Thoracic aorta (tissue), 2 donors: ENCODE results near the gene ZFAND2A. TPM values are rescaled to one million over a fixed set of nuclear protein-coding genes. Genes with fewer than 3 reads are reported as not detected.
A peak's percentile ranks its signal among the peaks of the same experiment; 100 is the strongest.

Experiments
- ATAC-seq: fragments of 150-250 bp; one replicate; pipeline ENCODE4 v1.8.0; 2017; ENCODE audit warnings: low read depth; ENCODE audit not compliant: insufficient number of reproducible peaks, low FRiP score
- DNase-seq: peaks from one replicate; pipeline ENCODE4 v3.0.0-alpha.2; 2020; ENCODE audit warnings: low spot score
- H3K27ac ChIP-seq, 2 donors: fragments of 200-600 bp; sonication (generic); 1 replicate in 1 of 2; 2 replicates in 1 of 2; pipeline ENCODE4 v1.5.1; 2016; ENCODE audit warnings: mild to moderate bottlenecking in 2 of 2, moderate library complexity in 2 of 2
- H3K27me3 ChIP-seq: fragments of 200-600 bp; sonication (generic); replicated peaks from 2 replicates; pipeline ENCODE4 v1.6.0; 2016; ENCODE audit warnings: mild to moderate bottlenecking; ENCODE audit not compliant: insufficient read depth
- H3K36me3 ChIP-seq: fragments of 200-600 bp; sonication (generic); one replicate; pipeline ENCODE4 v1.5.1; 2016
- H3K4me1 ChIP-seq, 2 donors: fragments of 200-600 bp; sonication (generic); 1 replicate in 1 of 2; 2 replicates in 1 of 2; pipeline versions ENCODE4 v1.5.1 to v1.6.0; 2016; ENCODE audit warnings: low read depth in 2 of 2, mild to moderate bottlenecking in 1 of 2; ENCODE audit not compliant: control insufficient read depth in 1 of 2
- H3K4me3 ChIP-seq: fragments of 200-600 bp; sonication (generic); 2 replicates; pipeline ENCODE4 v1.5.1; 2016; ENCODE audit warnings: mild to moderate bottlenecking
- H3K9me3 ChIP-seq: fragments of 200-600 bp; sonication (generic); 2 replicates; pipeline ENCODE4 v1.5.1; 2016
- CTCF ChIP-seq: fragments of 200-600 bp; sonication (generic); IDR thresholded peaks from one replicate; pipeline ENCODE4 v1.5.1; 2019; ENCODE audit warnings: antibody characterized with exemption
- total RNA-seq, 2 donors: library from RNA; depleted of rRNA; stranded (reverse); fragments of >200 nt; gene quantifications; one replicate each; pipeline versions ENCODE4 v1.1.0 to v1.2.3, GENCODE V29; 2016

Gene ZFAND2A
- total RNA-seq, 2 donors from 2014 or later, result 19.3 to 23.2 TPM

- Histone ChIP-seq H3K4me1 (peaks cover 10 to 14% of the 10 kb centered on the region in 2 donors), H3K27me3 (no peaks in the 10 kb centered on the region), H3K9me3 (no peaks in the 10 kb centered on the region), H3K4me3 (peak overlapping the region; percentile 74), H3K27ac (peak overlapping the region; percentile 71 to 95), H3K36me3 (no peaks in the 10 kb centered on the region)
- DNase-seq, result no peak
- TF ChIP-seq CTCF, result no peak
- ATAC-seq, result no peak
Measured at GRCh38 chr7:1124164-1124563, 35.8 kb downstream of the ZFAND2A start.

GRCh38 chr7:1123715-1124114, 36.3 kb downstream of the ZFAND2A start:
- H3K4me1 ChIP-seq, result peaks cover 10 to 14% of the 10 kb centered on the region in 2 donors
- ATAC-seq, result peak; percentile 92
- peak overlapping the region; percentile 74 for H3K4me3 ChIP-seq
- H3K27me3 ChIP-seq, result no peaks in the 10 kb centered on the region
- no peaks in the 10 kb centered on the region for H3K36me3 ChIP-seq
- peak; percentile 81 for TF ChIP-seq CTCF
- no peaks in the 10 kb centered on the region for H3K9me3 ChIP-seq
- peak overlapping the region; percentile 71 to 95 for H3K27ac ChIP-seq
- peak; percentile 56 for DNase-seq

GRCh38 chr7:1122832-1123501, 37.0 kb downstream of the ZFAND2A start:
- Histone ChIP-seq H3K27me3 (no peaks in the 10 kb centered on the region), H3K9me3 (no peaks in the 10 kb centered on the region), H3K36me3 (no peaks in the 10 kb centered on the region), H3K4me1 (peaks cover 10 to 14% of the 10 kb centered on the region in 2 donors), H3K27ac (peak overlapping the region; percentile 71 to 95), H3K4me3 (peak overlapping the region; percentile 74)
- no peak for ATAC-seq
- no peak for DNase-seq
- no peak for TF ChIP-seq CTCF

GRCh38 chr7:1121886-1122831, 37.8 kb downstream of the ZFAND2A start:
- Histone ChIP-seq H3K27ac (no peak overlapping the region), H3K27me3 (no peaks in the 10 kb centered on the region), H3K4me1 (peaks cover 10 to 14% of the 10 kb centered on the region in 2 donors), H3K4me3 (no peak overlapping the region), H3K9me3 (no peaks in the 10 kb centered on the region), H3K36me3 (no peaks in the 10 kb centered on the region)
- no peak for ATAC-seq
- no peak for TF ChIP-seq CTCF
- DNase-seq, result no peak

- no peak overlapping the region for H3K4me3 ChIP-seq
- TF ChIP-seq CTCF, result no peak
- H3K9me3 ChIP-seq, result no peaks in the 10 kb centered on the region
- DNase-seq (no peak), ATAC-seq (no peak)
- H3K27ac ChIP-seq, result no peak overlapping the region
- H3K27me3 ChIP-seq, result no peaks in the 10 kb centered on the region
- no peaks in the 10 kb centered on the region for H3K36me3 ChIP-seq
- peaks cover 10 to 14% of the 10 kb centered on the region in 2 donors for H3K4me1 ChIP-seq
Measured at GRCh38 chr7:1121476-1121875, 38.5 kb downstream of the ZFAND2A start.
